CD4-positive, alpha-beta T cell (primary cell): ENCODE data around the gene MAD2L1BP. TPM values are rescaled to one million over a fixed set of nuclear protein-coding genes. Genes with fewer than 3 reads are reported as not detected.

Experiments
- ATAC-seq: fragments of 200-7000 bp; cut with Tn5 transposase; one replicate; pipeline ENCODE4 v1.10.0; 2022; ENCODE audit warnings: mild to moderate bottlenecking; ENCODE audit not compliant: poor library complexity
- CTCF ChIA-PET: fragments of 350-600 bp; sonication (Branson Sonifier 250); formaldehyde crosslinking; loops from one replicate; lab custom pipeline; 2021; ENCODE audit warnings: antibody characterized with exemption, inconsistent platforms; lab: Charles Lee
- POLR2A ChIA-PET: fragments of 350-600 bp; sonication (Branson Sonifier 250); formaldehyde crosslinking; loops from one replicate; lab custom pipeline; 2021; ENCODE audit warnings: antibody characterized with exemption, inconsistent platforms; lab: Charles Lee
- DNase-seq, 14 experiments: peaks; one replicate each; pipeline ENCODE4 v3.0.0-alpha.2; 2013 to 2020; ENCODE audit warnings: mixed read lengths in 2 of 14
- H3K27ac ChIP-seq, 2 donors: one replicate each; pipeline versions ENCODE4 v1.5.1 to v1.7.0; 2013; ENCODE audit warnings: low read length in 2 of 2, low read depth in 1 of 2, mild to moderate bottlenecking in 1 of 2
- H3K27me3 ChIP-seq, 2 experiments: 1 replicate in 1 of 2; 2 replicates in 1 of 2; pipeline versions ENCODE4 v1.6.1 to v1.7.0; 2013; ENCODE audit warnings: low read length in 2 of 2, control low read depth in 1 of 2, mild to moderate bottlenecking in 1 of 2, moderate library complexity in 1 of 2; ENCODE audit not compliant: insufficient read depth in 2 of 2, control insufficient read depth in 1 of 2
- H3K36me3 ChIP-seq: one replicate; pipeline ENCODE4 v1.6.1; 2013; ENCODE audit warnings: low read length, control low read depth; ENCODE audit not compliant: insufficient read depth
- H3K4me1 ChIP-seq: one replicate; pipeline ENCODE4 v1.6.1; 2013; ENCODE audit warnings: low read length, control low read depth; ENCODE audit not compliant: insufficient read depth
- H3K4me3 ChIP-seq: one replicate; pipeline ENCODE4 v1.5.1; 2013; ENCODE audit warnings: mild to moderate bottlenecking, low read length, moderate library complexity
- H3K9me3 ChIP-seq, 2 experiments: 1 replicate in 1 of 2; 2 replicates in 1 of 2; pipeline versions ENCODE4 v1.6.1 to v1.7.0; 2013; ENCODE audit warnings: low read length in 2 of 2, mild to moderate bottlenecking in 2 of 2, control low read depth in 1 of 2, moderate library complexity in 1 of 2; ENCODE audit not compliant: control insufficient read depth in 1 of 2, insufficient read depth in 1 of 2
- H3K27ac Mint-ChIP-seq: one replicate; pipeline ENCODE4 v1.8.0; 2020; ENCODE audit warnings: mixed read lengths
- H3K27me3 Mint-ChIP-seq: one replicate; pipeline ENCODE4 v1.8.0; 2021; ENCODE audit warnings: mixed read lengths
- H3K36me3 Mint-ChIP-seq: one replicate; pipeline ENCODE4 v1.8.0; 2021; ENCODE audit warnings: low read depth, mixed read lengths
- H3K4me1 Mint-ChIP-seq: one replicate; pipeline ENCODE4 v1.8.0; 2021; ENCODE audit warnings: low read depth, mixed read lengths
- H3K4me3 Mint-ChIP-seq: one replicate; pipeline ENCODE4 v1.8.0; 2020; ENCODE audit warnings: mild to moderate bottlenecking, mixed read lengths
- H3K9me3 Mint-ChIP-seq: one replicate; pipeline ENCODE4 v1.8.0; 2020; ENCODE audit warnings: mixed read lengths
- intact Hi-C, 2 experiments: fragments of 100-400 bp; cut with DNase I in 1 of 2; cut with micrococcal nuclease in 1 of 2; formaldehyde crosslinking; loops; one replicate each; pipeline versions ENCODE4 v1.15.1 to v1.9.0; 2023 to 2025; cut with DNase I, micrococcal nuclease
- total RNA-seq, 174 experiments: library from RNA in 2 of 174; stranded (reverse) in 2 of 174; gene quantifications; one replicate each; pipeline ENCODE4 v1.2.3 and lab custom pipeline; 2021 to 2026
- TF ChIP-seq, protein P1 (sequence below): fragments of 200-600 bp; IDR thresholded peaks from one replicate; pipeline ENCODE4 v1.8.0; 2022; ENCODE audit warnings: antibody characterized with exemption, mild to moderate bottlenecking

Gene MAD2L1BP
- total RNA-seq, 2 experiments from 2014 or later, result 36.6 to 39.2 TPM

GRCh38 chr6:43681303-43681702 lies 45.7 kb downstream of the MAD2L1BP start:
- no peaks in the 10 kb centered on the region for H3K9me3 Mint-ChIP-seq
- no peak overlapping the region for H3K27ac Mint-ChIP-seq
- intact Hi-C loops, result no loop called here
- H3K27ac ChIP-seq, result no peak overlapping the region
- peaks cover 17% of the 10 kb centered on the region for H3K4me1 ChIP-seq
- ATAC-seq, result no peak
- H3K27me3 ChIP-seq, result no peaks in the 10 kb centered on the region
- peaks cover 66% of the 10 kb centered on the region for H3K36me3 Mint-ChIP-seq
- no peaks in the 10 kb centered on the region for H3K27me3 Mint-ChIP-seq
- CTCF ChIA-PET, result interaction anchor here (2.1 kb wide), 1 partner anchor 14 kb away, joined by 5 read pairs; no protein-coding TSS in a partner anchor
- TF ChIP-seq, protein P1, sequence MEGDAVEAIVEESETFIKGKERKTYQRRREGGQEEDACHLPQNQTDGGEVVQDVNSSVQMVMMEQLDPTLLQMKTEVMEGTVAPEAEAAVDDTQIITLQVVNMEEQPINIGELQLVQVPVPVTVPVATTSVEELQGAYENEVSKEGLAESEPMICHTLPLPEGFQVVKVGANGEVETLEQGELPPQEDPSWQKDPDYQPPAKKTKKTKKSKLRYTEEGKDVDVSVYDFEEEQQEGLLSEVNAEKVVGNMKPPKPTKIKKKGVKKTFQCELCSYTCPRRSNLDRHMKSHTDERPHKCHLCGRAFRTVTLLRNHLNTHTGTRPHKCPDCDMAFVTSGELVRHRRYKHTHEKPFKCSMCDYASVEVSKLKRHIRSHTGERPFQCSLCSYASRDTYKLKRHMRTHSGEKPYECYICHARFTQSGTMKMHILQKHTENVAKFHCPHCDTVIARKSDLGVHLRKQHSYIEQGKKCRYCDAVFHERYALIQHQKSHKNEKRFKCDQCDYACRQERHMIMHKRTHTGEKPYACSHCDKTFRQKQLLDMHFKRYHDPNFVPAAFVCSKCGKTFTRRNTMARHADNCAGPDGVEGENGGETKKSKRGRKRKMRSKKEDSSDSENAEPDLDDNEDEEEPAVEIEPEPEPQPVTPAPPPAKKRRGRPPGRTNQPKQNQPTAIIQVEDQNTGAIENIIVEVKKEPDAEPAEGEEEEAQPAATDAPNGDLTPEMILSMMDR, result no peak
- peaks cover 37% of the 10 kb centered on the region for H3K4me1 Mint-ChIP-seq
- no peak overlapping the region for H3K4me3 Mint-ChIP-seq
- H3K36me3 ChIP-seq, result peaks cover 76% of the 10 kb centered on the region
- DNase-seq, result no peak
- no peak overlapping the region for H3K4me3 ChIP-seq
- POLR2A ChIA-PET, result no interaction called here
- H3K9me3 ChIP-seq, result no peaks in the 10 kb centered on the region

GRCh38 chr6:43682724-43683429 lies 47.2 kb downstream of the MAD2L1BP start:
- Histone ChIP-seq H3K9me3 (no peaks in the 10 kb centered on the region), H3K36me3 (peaks cover 60% of the 10 kb centered on the region), H3K4me3 (no peak overlapping the region), H3K27ac (no peak overlapping the region), H3K4me1 (peaks cover 28% of the 10 kb centered on the region), H3K27me3 (no peaks in the 10 kb centered on the region)
- TF ChIP-seq, protein P1, result no peak
- Mint-ChIP-seq H3K4me3 (no peak overlapping the region), H3K36me3 (peaks cover 66% of the 10 kb centered on the region), H3K27ac (peak overlapping the region; percentile 13), H3K9me3 (no peaks in the 10 kb centered on the region), H3K4me1 (peaks cover 51% of the 10 kb centered on the region), H3K27me3 (no peaks in the 10 kb centered on the region)
- ChIA-PET POLR2A (no interaction called here), CTCF (no interaction called here)
- DNase-seq (no peak), ATAC-seq (no peak)
- intact Hi-C loops, result no loop called here

GRCh38 chr6:43683708-43684455 lies 48.2 kb downstream of the MAD2L1BP start:
- ChIA-PET POLR2A (no interaction called here), CTCF (no interaction called here)
- no peaks in the 10 kb centered on the region for H3K27me3 Mint-ChIP-seq
- H3K4me3 Mint-ChIP-seq, result peak overlapping the region; percentile 31
- H3K36me3 Mint-ChIP-seq, result peaks cover 57% of the 10 kb centered on the region
- peaks cover 57% of the 10 kb centered on the region for H3K4me1 Mint-ChIP-seq
- no peaks in the 10 kb centered on the region for H3K9me3 Mint-ChIP-seq
- no peak overlapping the region for H3K27ac ChIP-seq
- H3K9me3 ChIP-seq, result no peaks in the 10 kb centered on the region
- no peaks in the 10 kb centered on the region for H3K27me3 ChIP-seq
- intact Hi-C loops, result no loop called here
- DNase-seq (no peak), ATAC-seq (no peak)
- peaks cover 33% of the 10 kb centered on the region for H3K4me1 ChIP-seq
- peaks cover 50% of the 10 kb centered on the region for H3K36me3 ChIP-seq
- no peak overlapping the region for H3K4me3 ChIP-seq
- TF ChIP-seq, protein P1, result no peak
- H3K27ac Mint-ChIP-seq, result no peak overlapping the region
